T follicular helper cell (primary cell): ENCODE results near the gene SLC35F2.
"Not testable (repeated sequence)": the region's sequence is repeated elsewhere in the genome, so short reads cannot be mapped to it uniquely, and the experiment has no call there.

Experiments used
- DNase-seq: peaks from one replicate; pipeline ENCODE4 v3.0.0-alpha.2; 2020; ENCODE audit warnings: low read depth
- total RNA-seq, 2 experiments: gene quantifications; one replicate each; lab custom pipeline; 2026; lab: John Stamatoyannopoulos, UW

SLC35F2 gene
- 45.8 to 110 reads per million in 2 experiments for total RNA-seq

GRCh38 chr11:107858217-107859070 is at the start of gene SLC35F2:
SLC35F2 (minus strand) TSS chr11:107858787; CDS start chr11:107858767, 20 bp downstream.
- peak; percentile 31 for DNase-seq

DNA sequence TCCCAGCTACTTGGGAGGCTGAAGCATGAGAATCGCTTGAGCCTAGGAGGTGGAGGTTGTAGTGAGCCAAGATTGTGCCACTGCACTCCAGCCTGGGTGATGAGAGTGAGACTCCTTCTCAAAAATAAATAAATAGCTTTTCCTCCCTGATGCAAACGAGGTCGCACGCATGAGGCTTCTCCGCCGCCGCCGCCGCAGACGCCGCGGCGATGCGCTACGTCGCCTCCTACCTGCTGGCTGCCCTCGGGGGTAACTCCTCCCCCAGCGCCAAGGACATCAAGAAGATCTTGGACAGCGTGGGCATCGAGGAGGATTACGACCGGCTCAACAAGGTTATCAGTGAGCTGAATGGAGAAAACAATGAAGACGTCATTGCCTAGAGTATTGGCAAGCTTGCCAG is 49.6 kb upstream of the SLC35F2 start:
- no peak for DNase-seq

GRCh38 chr11:107898270-107898669 is 39.7 kb upstream of the SLC35F2 start:
- no peak for DNase-seq

DNA sequence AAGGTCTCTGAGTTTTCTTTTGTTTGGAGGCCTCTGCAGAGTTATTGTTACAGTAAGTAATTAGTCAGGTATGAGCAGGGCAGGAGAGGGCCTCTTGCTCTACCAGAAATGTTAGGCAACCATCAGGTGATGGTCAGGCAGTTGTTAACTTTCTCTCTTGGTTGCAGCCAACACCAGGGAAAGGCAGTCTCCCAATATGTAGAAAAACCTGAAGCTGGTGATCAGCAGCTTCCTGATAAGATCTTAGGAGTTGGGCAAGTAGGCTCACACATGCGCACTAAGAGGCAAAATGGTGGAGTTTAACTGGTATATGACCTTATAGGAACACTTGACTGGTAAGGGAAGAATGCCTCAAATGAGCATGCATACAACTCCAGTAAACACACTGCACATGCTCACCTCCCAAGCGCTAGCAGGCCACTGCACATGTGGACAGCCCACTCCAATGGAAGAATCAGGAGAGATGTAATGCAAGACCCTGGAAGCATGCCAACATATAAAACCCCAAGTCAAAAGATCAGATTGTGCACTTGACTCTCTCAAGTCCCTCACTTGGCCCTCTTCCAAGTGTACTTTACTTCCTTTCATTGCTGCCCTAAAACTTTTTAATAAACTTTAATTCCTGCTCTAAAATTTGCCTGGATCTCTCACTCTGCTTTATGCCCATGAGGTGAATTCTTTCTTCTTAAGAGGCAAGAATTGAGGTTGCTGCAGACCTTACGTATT is 23.7 kb upstream of the SLC35F2 start:
- no peak for DNase-seq

GRCh38 chr11:107881471-107881870 is 22.9 kb upstream of the SLC35F2 start:
- not testable (repeated sequence) for DNase-seq

GRCh38 chr11:107876141-107876540 is 17.6 kb upstream of the SLC35F2 start:
- DNase-seq = no peak

- DNase-seq = no peak
Measured at GRCh38 chr11:107864591-107864990, 6.0 kb upstream of the SLC35F2 start.

DNA sequence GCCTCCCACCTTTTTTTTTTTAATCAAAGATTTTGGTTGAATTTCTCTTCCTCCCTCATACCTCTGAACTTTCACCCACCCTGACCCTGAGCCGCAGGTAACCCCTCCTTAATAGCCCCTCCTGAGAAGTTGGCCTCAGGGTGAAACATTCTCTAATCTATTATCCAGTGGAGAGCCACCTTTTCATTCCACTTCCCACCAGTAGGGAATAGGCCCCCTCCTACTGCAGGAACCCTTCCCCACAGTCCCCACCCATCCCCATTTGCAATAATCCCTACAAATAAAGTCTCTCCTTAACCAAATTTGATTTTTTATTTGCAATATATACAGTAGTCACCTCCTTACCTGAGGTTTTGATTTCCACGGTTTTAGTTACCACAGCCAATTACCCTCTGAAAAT is 2.1 kb upstream of the SLC35F2 start:
- DNase-seq = no peak

DNA sequence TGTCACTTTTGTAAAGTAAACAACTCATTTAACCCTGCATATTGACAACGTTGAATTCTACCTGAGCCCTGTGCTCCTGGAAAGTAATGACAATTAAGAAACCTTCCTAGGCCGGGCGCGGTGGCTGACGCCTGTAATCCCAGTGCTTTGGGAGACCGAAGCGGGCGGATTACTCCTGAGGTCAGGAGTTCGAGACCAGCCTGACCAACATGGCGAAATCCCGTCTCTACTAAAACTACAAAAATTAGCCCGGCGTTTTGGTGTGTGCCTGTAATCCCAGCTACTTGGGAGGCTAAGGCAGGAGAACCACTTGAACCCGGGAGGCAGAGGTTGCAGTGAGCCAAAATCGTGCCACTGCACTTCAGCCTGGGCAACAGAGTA is 1.6 kb upstream of the SLC35F2 start:
- not testable (repeated sequence) for DNase-seq

DNA sequence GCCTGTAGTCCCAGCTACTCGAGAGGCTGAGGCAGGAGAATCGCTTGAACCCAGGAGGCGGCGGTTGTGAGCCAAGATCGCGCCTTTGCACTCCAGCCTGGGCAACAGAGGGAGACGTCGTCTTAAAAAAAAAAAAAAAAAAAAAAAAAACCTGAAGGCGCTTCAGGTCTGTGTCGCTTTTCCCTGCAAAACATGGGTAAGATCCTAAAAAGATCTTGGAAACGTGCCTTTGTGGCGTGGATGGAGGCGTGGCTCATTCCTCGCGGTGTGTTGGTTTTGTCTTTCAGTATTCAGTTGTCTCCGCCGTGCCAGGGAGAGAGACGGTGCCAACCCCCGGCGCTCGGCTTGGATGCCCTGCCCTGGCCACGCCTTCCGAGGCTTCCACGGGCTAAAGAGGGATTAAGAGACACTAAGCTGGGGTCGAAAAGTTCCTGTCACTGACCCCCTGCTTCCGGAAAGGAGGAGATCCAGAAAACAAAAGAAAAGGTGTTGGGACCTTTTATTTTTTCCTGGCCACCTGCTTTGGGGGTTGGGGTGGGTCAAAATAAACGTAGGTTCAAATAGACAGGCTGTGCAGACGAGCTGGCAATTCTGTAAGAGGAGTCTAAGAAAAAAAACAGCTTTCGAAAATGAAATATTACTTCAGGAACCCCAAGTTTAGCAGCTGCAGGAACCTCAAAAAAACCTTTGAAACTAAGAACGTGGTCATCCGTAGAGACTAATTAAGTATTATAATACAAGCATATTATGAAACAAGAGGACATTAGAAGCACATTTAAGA is 1.1 kb upstream of the SLC35F2 start:
- DNase-seq = no peak

DNA sequence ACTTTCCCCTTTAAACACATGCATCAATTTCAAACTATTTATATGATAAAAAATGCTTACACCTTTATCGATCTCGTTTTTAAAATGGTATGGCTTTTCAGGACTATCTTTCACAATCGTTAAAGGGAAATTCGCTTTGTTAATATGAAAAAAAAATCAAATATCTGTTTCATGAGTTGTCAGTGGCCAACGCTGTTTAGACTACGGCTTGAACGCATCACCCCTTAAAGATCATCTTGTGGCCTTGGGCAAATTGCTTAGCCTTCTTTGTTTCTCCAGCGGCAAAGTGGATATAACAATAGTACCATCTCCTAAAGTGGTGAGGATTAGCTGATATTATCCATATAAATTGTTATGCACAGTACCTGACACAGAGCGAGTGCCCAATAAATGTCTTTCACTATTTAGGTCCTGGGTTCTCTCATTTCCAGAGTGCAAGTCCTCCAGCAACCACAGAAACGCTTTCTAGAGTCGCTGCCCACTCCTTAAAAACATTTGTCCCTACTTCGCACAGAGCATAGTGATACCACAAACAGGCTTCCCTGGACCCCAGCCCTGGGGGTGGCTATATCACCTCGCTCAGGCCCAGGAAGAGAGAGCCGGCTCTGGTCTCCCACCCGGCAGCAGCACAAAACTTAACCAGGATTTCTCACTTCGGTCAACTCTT is 904 bp downstream of the SLC35F2 start:
- no peak for DNase-seq

- no peak for DNase-seq
Measured at GRCh38 chr11:107856981-107857517, 1.5 kb downstream of the SLC35F2 start.

- no peak for DNase-seq
Measured at GRCh38 chr11:107856180-107856980, 2.2 kb downstream of the SLC35F2 start.

- DNase-seq = no peak
Measured at GRCh38 chr11:107853070-107853469, 5.5 kb downstream of the SLC35F2 start.

- no peak for DNase-seq
Measured at GRCh38 chr11:107851704-107852310, 6.8 kb downstream of the SLC35F2 start.

DNA sequence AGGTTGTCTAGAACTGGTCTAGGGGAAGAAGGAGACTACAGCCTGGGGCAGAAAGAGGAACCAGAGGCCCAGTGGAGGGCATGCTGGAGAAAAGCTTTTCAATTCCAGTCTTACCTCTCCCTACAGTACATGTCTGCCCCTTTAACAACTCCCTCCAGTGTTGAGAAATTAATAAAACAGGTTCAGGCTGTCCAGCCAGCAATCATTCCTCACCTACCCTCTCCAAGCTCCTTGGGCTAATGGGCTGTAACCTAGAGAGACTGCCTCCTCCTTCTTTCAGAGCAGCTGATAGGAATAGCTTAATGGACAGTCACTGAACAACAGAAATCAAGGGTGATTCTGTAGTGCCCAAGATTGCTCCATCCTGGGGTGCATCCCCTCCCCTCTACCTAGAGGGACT is 8.8 kb downstream of the SLC35F2 start:
- DNase-seq = no peak

GRCh38 chr11:107848345-107848744 is 10.2 kb downstream of the SLC35F2 start:
- no peak for DNase-seq

DNA sequence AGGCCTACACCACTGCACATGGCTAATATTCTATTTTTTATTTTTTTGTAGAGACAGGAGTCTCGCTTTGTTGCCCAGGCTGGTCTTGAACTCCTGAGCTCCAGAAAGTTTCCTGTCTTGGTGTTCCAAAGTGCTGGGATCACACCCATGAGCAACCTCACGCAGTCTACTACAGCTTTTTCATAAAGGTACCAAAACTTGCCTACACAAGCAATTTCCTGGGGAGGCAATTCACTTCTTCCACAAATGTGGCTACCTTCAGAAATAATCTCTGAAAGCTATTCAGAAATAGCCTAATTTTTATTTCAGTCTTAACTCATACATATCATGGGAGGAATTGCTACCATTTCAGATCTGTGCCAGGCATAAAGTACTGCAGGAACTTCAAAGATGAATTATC is 11.4 kb downstream of the SLC35F2 start:
- DNase-seq = no peak

- DNase-seq = no peak
Measured at GRCh38 chr11:107844041-107844440, 14.5 kb downstream of the SLC35F2 start.

DNA sequence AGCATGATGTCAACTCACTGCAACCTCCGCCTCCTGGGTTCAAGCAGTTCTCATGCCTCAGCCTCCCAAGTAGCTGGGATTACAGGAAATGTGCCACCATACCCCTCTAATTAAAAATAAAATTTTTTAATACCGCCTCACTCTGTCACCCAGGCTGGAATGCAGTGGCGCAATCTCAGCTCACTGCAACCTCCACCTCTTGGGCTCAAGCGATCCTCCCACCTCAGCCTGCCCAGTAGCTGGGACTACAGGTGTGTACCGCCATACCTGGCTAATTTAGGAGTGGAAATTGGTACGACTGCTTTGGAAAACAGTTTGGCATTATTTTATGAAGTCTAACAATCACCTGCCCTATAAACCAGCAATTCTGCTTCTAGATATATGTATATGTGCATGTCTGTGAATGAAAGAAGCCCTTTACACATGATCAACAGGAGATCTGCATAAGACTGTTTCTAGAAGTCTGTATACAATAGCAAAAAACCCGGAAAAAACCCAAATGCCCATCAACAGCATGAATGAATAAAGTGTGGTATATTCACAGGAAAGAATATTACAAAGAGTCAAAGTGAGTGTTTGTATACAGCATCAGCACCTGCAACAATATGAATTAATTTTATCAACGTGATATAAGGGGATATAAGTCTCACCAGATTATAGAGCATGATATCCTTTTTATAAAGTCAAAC is 16.0 kb downstream of the SLC35F2 start:
- no peak for DNase-seq
